GM19395 (cell line): ENCODE data around the gene ABLIM2.
A peak's percentile ranks its signal among the peaks of the same experiment; 100 is the strongest.

Experiments used
- ATAC-seq: cut with Tn5 transposase; IDR thresholded peaks from one replicate; pipeline ENCODE4 v1.9.1; 2021; ENCODE audit warnings: mild to moderate bottlenecking, moderate library complexity; ENCODE audit not compliant: unreplicated experiment

ABLIM2 gene

DNA sequence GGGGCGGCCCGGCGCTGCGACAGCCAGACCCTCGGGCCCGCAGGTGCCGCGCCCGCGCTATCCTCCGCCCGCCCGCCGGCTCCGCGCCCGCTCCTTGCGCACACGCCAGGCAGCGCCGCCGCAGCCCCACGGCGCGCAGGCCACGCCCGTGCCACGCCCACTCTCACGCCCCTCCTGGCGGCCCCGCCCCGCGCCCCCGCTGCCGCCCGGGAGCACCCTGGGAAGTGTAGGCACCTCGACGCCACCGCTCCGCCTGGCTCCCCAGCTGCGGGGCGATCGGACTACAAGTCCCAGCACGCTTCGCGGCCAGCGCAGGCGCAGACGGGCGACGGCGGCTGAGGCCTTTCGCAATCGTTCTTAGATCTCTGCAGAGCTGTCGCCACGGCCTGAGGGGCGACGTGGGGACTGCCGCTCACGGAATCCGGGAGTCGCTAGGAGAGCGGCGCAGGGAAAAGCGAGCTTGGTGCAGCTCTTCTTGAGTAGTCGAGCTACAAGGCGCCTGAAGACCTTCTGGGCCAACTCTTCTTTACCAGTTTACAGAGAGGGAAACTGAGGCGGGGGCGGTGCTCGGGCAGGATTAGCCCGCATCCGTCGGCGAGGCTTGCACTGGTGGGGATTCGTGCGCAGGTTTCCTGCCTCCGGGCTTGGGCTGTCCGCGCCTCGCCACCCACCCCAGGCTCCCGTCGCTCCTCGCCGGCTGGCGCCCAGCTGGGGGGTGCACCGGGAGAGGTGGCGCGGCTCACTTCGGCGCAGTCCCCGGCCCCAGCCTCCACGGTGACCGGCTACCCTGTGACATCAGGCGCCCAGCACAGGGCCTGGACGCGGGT lies at the start of gene ABLIM2:
Gene ABLIM2 (minus strand): TSS at position 104 of the 827 bp plus-strand sequence. CDS start 124 bp downstream, outside the sequence.
- peak; percentile 94 for ATAC-seq

GRCh38 chr4:8207314-8207713 lies 48.7 kb upstream of the ABLIM2 start:
- ATAC-seq = no peak

DNA sequence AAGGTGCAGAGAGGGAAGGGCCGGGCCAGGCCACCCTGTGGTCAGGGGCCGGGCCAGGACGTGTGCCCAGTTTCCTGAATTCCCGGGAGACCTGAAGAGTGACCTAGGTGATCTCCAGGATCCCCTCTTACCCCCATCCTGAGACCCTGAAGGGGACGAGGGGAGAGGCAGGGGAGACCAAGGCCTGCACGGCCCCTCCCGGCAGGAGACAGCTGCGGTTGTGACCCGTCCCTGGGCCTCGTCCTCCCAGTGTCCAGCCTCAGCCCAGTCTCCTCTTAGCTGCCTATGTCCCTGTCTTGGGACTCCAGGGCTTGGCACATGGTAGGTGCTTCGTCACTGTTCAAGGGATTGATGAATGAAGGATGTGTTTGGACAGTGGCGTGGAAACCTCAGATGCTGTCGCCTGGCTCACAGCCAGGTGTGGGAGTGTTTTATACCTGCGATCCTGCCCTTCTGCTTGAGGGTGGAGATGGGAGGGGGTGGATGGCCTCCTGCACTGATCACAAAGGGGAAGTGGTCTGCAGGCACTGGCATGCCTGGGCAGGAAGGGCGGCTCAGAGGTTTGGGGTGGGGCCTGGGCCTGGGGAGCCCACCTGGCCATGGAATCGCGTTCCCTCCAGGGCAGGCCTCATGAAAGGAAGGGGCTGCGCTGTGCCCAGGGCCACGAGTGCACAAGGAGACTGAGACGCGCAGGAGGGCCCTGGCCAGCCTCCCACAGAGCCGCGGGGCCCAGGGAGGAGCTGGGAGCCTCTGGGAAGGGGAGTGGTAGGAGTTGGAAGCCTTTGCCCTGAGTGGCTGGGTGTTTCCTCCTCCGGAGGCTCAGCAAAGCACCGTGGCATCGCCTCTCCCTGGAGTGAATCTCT lies 47.4 kb upstream of the ABLIM2 start:
- ATAC-seq = no peak

- no peak for ATAC-seq
Measured at GRCh38 chr4:8205241-8205707, 46.7 kb upstream of the ABLIM2 start.

DNA sequence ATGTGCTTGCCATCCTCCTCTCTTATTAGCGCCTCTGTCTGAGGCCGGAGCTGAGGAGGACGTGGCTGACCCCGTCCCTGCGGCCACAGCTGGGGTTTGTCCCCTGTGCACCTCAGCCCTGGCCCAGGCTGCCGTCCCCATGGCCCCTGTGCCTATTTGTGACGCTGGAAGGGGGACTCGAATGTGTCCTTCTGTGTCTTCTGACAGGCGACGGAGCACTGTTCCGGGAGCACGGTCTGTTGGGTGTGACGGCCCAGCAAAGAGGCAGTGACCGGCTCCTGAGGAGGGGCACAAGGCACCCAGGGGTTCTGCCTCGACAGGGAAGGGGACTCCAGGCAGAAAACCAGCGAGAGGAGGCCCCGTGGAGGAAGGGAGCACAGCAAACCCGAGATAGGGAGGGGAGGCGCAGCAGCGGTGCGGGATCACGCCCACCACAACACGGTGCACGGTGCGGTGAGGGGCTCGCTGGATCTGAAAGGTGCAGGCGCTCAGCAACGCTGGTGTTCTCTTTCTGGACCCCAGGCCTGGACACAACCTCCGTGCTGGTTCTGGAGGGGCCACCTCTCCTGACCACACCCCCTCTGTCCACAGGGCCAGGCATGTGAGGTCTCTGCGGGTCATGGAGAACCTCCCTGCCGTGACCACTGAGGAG lies 46.1 kb upstream of the ABLIM2 start:
- ATAC-seq = no peak

- ATAC-seq = no peak
Measured at GRCh38 chr4:8203817-8204216, 45.2 kb upstream of the ABLIM2 start.

DNA sequence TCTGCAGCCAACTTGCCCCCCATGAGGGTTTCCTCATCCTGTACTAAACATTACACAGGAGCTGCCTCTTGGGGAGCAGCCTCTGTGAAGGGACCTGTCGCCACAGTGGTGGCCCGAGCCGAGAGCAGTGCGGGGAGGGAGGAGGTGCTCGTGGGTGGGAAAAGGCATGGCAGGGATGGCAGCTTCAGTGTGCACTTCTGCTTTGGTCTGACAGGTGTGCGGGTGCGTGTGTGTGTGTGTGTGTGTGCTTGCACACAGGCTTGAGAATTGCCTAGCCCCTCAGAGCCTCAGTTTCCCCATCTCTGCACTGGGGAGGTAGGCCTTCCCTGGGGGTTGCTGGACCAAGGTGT lies 44.4 kb upstream of the ABLIM2 start:
- no peak for ATAC-seq

DNA sequence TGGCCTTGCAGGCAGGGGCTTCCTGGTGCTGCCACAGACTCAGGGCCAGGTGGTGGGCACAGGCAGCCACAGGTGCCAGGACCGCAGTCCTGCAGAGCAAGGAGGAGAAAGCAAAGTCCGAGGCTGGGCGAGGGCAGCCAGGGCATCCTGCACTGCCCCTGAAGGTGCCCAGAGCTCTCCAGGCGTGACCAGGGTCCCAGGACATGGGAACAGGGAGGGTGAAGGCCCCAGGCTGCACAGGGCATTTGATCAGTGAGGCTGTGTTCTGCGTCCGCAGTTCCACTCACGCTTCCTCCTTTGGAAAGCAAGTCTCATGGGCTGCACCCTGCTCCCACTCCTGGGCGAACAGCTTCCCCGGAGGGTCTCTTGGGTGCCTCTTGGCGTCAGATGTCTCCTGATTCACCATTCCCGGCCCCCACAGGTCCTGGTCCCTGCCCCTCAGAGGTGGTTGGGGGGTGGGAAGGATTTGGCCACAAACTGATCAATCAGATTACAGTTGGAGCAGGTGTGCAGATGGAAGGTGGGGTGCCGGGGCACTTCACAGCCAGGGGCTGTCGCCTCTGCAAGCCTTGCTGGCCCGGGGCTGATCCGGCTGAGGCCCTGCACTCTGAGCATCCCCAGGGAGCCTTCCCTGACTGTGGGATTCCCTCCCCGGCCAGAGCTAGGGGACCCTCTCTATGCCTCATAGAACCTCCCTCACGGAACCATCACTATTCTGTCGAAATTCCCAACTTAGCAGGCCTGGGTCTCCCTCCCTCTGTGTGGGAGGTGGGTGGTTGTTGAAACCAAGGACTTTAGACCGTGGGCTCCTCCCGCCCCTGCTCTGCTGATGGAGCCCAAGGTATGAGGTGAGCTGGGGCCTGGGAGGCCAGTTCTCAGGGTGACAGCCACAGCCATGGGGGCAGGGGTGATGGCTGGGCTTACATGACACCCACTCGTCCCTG lies 43.8 kb upstream of the ABLIM2 start:
- ATAC-seq = no peak

DNA sequence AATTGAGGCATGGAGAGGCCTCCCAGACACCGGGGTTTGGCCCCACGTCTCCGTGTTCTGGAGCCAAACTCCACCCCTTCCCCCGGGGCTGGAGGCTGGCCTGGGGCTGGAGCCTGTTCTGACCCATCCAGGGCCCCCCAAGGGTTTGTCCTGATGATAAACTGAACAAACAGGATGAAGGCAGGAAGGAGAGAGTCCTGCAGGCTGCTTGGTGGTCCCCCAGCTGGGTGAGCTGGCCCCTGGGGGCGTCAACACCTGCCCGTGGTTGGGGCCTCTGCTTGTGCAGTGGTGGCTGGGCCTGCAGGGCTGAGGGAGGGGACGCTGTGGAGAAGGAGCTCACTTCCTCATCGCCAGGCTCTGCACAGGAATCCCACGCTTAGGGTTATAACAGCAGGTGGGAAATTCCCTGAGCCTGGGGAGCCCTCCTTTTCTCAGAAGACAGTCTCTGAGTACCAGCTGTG lies 42.7 kb upstream of the ABLIM2 start:
- ATAC-seq = peak; percentile 37

DNA sequence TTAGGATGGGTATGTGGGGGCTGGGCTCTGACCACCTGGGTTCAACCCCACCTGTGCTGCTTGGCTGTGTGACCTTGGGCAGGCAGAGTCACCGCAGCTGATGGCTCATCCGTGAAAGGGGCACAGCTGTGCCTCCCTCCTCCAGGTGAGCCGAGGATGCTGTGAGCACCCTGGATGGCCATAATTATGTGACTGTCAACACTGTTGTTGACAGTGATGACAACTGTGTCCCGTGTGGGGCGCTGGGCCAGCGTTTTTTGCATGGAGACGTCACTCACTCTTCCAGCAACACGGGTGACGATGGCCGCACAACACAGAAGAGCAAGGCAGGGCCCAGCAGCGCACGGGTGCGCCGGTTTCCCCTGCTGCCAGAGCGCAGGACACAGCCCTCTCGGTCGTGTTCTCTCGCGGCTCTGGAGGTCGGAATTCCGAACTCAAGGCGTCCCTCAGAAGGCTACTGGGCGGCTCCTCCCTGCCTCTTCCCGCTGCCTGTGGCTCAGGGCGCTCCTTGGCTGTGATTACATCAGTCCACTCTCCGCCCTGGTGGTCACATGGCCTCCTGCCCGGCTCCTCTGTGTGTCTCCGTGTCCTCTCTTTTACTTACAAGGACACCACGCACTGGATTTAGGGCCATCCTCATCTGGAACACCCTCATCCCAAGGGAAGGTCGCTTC lies 41.8 kb upstream of the ABLIM2 start:
- no peak for ATAC-seq

GRCh38 chr4:8199594-8200301 lies 41.1 kb upstream of the ABLIM2 start:
- ATAC-seq = no peak

GRCh38 chr4:8198906-8199593 lies 40.4 kb upstream of the ABLIM2 start, which contains the start of gene SH3TC1:
Gene SH3TC1, plus strand, starts transcription at chr4:8199290. Its CDS starts 5,905 bp downstream, at chr4:8205195.
- ATAC-seq = peak; percentile 78

DNA sequence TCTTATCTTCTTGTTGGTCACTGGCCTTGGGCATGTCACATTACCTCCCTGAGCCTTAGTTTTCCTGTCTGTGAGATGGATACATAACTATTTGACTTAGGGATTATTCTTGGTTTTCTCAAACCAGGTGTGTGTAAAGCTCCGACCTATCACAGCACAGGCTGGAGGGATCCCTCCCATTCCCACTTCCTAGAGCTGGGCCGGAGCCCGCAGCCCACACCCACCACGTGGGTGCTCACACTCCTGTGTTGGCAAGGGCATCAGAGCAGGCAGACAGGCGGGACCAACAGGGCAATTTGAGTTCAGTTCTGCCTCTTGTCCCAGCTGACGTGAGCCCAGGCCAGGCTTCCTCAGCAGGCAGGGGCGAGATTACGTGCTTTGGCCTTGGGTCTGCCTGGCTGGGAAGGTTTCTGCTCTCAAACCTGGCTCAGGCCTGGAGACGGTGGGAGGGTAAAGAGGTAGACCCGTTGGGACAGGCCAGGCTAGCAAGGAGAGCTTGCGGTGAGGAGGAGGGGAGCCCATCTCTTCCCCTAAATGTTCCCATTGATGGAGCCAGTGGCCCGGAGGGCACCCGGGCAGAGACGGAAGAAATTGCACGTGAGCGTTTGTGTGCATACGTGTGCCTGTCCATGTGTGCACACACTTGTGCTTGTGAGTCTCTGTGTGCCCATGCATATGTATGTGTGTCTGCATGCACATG lies 39.7 kb upstream of the ABLIM2 start:
- no peak for ATAC-seq

DNA sequence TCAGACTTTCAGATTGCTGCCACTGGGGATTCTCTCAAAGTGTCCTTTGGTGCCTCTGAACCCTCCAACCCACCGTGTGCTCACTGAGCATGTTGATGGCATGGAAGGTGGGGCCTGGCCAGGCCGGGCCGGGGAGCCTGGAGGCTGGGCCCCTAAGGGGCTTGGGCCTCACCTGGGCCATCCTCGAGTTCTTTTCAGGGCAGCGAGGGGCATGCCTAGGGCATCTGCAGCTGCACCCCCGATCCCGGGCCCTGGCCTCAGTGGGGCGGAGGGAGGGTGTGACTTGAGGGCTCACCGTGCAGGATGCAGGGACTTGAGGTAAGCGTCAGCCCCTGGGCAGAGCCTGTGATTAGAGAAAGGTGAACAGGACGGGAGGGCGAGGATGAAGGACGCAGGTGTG lies 38.9 kb upstream of the ABLIM2 start:
- ATAC-seq = no peak

- ATAC-seq = no peak
Measured at GRCh38 chr4:8195841-8196458, 37.3 kb upstream of the ABLIM2 start.

DNA sequence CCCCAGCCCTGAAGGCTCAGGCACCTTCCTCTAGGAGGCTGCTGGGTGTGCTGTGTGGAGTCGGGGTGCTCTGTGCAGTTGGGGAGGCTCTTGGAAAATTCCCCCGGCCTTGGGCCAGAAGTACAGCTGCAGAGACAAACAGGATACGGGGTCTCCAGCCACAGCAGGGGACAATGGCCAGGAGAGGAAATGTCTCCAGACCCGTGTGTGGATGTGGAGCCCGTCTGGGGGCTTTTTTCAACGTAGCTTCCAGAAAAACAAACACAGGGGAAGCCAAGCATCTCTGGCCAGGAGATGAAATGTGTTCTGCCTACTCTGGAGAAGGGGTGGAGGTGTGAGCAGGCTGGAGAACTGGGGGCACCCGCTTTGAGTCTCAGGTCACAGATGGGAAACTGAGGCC lies 36.8 kb upstream of the ABLIM2 start:
- no peak for ATAC-seq
